Muscle layer of colon (tissue), 2 donors: Measurements from ENCODE around the gene TEX101.

Source experiments
- H3K27ac ChIP-seq: one replicate; pipeline ENCODE4 v1.7.0; 2013; ENCODE audit warnings: low read depth, mild to moderate bottlenecking, low read length, moderate library complexity
- H3K27me3 ChIP-seq, 2 donors: one replicate each; pipeline ENCODE4 v1.7.0; 2013; ENCODE audit warnings: low read length in 2 of 2, mild to moderate bottlenecking in 2 of 2; ENCODE audit not compliant: insufficient read depth in 2 of 2, control insufficient read depth in 1 of 2
- H3K36me3 ChIP-seq: one replicate; pipeline ENCODE4 v1.7.0; 2013; ENCODE audit warnings: mild to moderate bottlenecking, low read length; ENCODE audit not compliant: insufficient read depth
- H3K4me1 ChIP-seq: one replicate; pipeline ENCODE4 v1.7.0; 2013; ENCODE audit warnings: mild to moderate bottlenecking, low read length; ENCODE audit not compliant: insufficient read depth
- H3K4me3 ChIP-seq, 2 donors: one replicate each; pipeline ENCODE4 v1.7.0; 2013; ENCODE audit warnings: low read length in 2 of 2, low read depth in 1 of 2, mild to moderate bottlenecking in 1 of 2, moderate library complexity in 1 of 2
- H3K9ac ChIP-seq: one replicate; pipeline ENCODE4 v1.7.0; 2013; ENCODE audit warnings: low read length
- H3K9me3 ChIP-seq: one replicate; pipeline ENCODE4 v1.7.0; 2013; ENCODE audit warnings: mild to moderate bottlenecking, low read length
- donor health status: abdominal sarcoma.
- donor health status: Adenocarcinoma of cecum.

The TEX101 gene

GRCh38 chr19:43465468-43466120, 50.9 kb downstream of the TEX101 start, which contains the start of gene LYPD3:
LYPD3 (minus strand) TSS chr19:43465608; CDS start chr19:43465571, 37 bp downstream.
- Histone ChIP-seq H3K27ac (peak within 1 kb of the TSS; percentile 81), H3K27me3 (peaks cover 0 to 10% of the 10 kb centered on the region in 2 donors), H3K36me3 (no peaks in the 10 kb centered on the region), H3K4me1 (peaks cover 5% of the 10 kb centered on the region), H3K9ac (peak within 1 kb of the TSS; percentile 61), H3K9me3 (no peaks in the 10 kb centered on the region), H3K4me3 (peak within 1 kb of the TSS; percentile 60 to 93)

- Histone ChIP-seq H3K27ac (no peak overlapping the region), H3K36me3 (no peaks in the 10 kb centered on the region), H3K4me1 (peaks cover 5% of the 10 kb centered on the region), H3K9ac (no peak overlapping the region), H3K4me3 (no peak overlapping the region), H3K9me3 (no peaks in the 10 kb centered on the region), H3K27me3 (peaks cover 0 to 10% of the 10 kb centered on the region in 2 donors)
Measured at GRCh38 chr19:43466793-43467192, 52.1 kb downstream of the TEX101 start.

GRCh38 chr19:43467276-43467675, 52.6 kb downstream of the TEX101 start:
- H3K9ac ChIP-seq, result no peak overlapping the region
- peaks cover 0 to 10% of the 10 kb centered on the region in 2 donors for H3K27me3 ChIP-seq
- H3K9me3 ChIP-seq, result no peaks in the 10 kb centered on the region
- no peak overlapping the region for H3K27ac ChIP-seq
- H3K4me3 ChIP-seq, result no peak overlapping the region
- peaks cover 5% of the 10 kb centered on the region for H3K4me1 ChIP-seq
- H3K36me3 ChIP-seq, result no peaks in the 10 kb centered on the region

GRCh38 chr19:43467730-43468129, 53.0 kb downstream of the TEX101 start:
- Histone ChIP-seq H3K27ac (no peak overlapping the region), H3K36me3 (no peaks in the 10 kb centered on the region), H3K4me1 (peaks cover 5% of the 10 kb centered on the region), H3K9me3 (no peaks in the 10 kb centered on the region), H3K4me3 (no peak overlapping the region), H3K27me3 (peaks cover 0 to 10% of the 10 kb centered on the region in 2 donors), H3K9ac (no peak overlapping the region)
